ENCODE results near the gene EPHA5. TPM values are rescaled to one million over a fixed set of nuclear protein-coding genes. Genes with fewer than 3 reads are reported as not detected.

The EPHA5 gene
- total RNA-seq, 1 experiment from 2014 or later: 0.04 TPM

DNA sequence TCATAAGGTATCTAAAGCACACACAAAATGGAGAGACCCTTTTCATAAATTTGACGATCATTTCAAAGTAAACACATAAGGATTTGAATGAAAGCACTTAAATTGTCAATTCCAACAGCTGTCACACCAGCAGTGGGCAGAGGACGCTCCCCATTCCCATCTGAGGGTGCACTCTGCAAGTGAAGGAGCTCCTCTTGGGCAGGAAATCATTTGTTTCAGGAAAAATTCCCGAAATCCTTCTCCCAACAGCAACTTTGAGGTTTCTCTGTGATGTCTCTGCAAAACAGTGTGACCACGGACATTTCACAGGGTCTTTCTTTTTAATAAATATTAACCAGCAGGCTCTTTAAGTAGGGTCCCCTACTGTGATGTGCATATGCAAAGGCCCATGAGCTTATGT is 111.0 kb downstream of the EPHA5 start:
- Mint-ChIP-seq H3K27ac (peak overlapping the region; percentile 70), H3K4me1 (peaks cover 7% of the 10 kb centered on the region), H3K4me3 (peak overlapping the region; percentile 25), H3K27me3 (ENCODE audit: low read depth) (no peaks in the 10 kb centered on the region), H3K9me3 (no peaks in the 10 kb centered on the region), H3K36me3 (no peaks in the 10 kb centered on the region)
- TF ChIP-seq, protein P1, sequence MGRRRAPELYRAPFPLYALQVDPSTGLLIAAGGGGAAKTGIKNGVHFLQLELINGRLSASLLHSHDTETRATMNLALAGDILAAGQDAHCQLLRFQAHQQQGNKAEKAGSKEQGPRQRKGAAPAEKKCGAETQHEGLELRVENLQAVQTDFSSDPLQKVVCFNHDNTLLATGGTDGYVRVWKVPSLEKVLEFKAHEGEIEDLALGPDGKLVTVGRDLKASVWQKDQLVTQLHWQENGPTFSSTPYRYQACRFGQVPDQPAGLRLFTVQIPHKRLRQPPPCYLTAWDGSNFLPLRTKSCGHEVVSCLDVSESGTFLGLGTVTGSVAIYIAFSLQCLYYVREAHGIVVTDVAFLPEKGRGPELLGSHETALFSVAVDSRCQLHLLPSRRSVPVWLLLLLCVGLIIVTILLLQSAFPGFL (CRISPR knock-in tag; IDR thresholded peaks at IDR 0.05; ENCODE audit: borderline replicate concordance): no peak
- TF ChIP-seq, protein P2, sequence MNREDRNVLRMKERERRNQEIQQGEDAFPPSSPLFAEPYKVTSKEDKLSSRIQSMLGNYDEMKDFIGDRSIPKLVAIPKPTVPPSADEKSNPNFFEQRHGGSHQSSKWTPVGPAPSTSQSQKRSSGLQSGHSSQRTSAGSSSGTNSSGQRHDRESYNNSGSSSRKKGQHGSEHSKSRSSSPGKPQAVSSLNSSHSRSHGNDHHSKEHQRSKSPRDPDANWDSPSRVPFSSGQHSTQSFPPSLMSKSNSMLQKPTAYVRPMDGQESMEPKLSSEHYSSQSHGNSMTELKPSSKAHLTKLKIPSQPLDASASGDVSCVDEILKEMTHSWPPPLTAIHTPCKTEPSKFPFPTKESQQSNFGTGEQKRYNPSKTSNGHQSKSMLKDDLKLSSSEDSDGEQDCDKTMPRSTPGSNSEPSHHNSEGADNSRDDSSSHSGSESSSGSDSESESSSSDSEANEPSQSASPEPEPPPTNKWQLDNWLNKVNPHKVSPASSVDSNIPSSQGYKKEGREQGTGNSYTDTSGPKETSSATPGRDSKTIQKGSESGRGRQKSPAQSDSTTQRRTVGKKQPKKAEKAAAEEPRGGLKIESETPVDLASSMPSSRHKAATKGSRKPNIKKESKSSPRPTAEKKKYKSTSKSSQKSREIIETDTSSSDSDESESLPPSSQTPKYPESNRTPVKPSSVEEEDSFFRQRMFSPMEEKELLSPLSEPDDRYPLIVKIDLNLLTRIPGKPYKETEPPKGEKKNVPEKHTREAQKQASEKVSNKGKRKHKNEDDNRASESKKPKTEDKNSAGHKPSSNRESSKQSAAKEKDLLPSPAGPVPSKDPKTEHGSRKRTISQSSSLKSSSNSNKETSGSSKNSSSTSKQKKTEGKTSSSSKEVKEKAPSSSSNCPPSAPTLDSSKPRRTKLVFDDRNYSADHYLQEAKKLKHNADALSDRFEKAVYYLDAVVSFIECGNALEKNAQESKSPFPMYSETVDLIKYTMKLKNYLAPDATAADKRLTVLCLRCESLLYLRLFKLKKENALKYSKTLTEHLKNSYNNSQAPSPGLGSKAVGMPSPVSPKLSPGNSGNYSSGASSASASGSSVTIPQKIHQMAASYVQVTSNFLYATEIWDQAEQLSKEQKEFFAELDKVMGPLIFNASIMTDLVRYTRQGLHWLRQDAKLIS (CRISPR knock-in tag; IDR thresholded peaks at IDR 0.05; ENCODE audit: borderline replicate concordance): no peak
- TF ChIP-seq, protein P3, sequence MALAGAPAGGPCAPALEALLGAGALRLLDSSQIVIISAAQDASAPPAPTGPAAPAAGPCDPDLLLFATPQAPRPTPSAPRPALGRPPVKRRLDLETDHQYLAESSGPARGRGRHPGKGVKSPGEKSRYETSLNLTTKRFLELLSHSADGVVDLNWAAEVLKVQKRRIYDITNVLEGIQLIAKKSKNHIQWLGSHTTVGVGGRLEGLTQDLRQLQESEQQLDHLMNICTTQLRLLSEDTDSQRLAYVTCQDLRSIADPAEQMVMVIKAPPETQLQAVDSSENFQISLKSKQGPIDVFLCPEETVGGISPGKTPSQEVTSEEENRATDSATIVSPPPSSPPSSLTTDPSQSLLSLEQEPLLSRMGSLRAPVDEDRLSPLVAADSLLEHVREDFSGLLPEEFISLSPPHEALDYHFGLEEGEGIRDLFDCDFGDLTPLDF (CRISPR knock-in tag; IDR thresholded peaks at IDR 0.05): no peak
- TF ChIP-seq, protein P4, sequence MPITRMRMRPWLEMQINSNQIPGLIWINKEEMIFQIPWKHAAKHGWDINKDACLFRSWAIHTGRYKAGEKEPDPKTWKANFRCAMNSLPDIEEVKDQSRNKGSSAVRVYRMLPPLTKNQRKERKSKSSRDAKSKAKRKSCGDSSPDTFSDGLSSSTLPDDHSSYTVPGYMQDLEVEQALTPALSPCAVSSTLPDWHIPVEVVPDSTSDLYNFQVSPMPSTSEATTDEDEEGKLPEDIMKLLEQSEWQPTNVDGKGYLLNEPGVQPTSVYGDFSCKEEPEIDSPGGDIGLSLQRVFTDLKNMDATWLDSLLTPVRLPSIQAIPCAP (CRISPR knock-in tag; IDR thresholded peaks at IDR 0.05): no peak
- TF ChIP-seq RORB (CRISPR knock-in tag; IDR thresholded peaks at IDR 0.05): no peak
- TF ChIP-seq, protein P5, sequence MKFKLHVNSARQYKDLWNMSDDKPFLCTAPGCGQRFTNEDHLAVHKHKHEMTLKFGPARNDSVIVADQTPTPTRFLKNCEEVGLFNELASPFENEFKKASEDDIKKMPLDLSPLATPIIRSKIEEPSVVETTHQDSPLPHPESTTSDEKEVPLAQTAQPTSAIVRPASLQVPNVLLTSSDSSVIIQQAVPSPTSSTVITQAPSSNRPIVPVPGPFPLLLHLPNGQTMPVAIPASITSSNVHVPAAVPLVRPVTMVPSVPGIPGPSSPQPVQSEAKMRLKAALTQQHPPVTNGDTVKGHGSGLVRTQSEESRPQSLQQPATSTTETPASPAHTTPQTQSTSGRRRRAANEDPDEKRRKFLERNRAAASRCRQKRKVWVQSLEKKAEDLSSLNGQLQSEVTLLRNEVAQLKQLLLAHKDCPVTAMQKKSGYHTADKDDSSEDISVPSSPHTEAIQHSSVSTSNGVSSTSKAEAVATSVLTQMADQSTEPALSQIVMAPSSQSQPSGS (CRISPR knock-in tag; IDR thresholded peaks at IDR 0.05; ENCODE audit: borderline replicate concordance, low read depth): no peak
- TF ChIP-seq TEAD1 (CRISPR knock-in tag; IDR thresholded peaks at IDR 0.05): no peak
- no peak for TF ChIP-seq HMGA2 (CRISPR knock-in tag; IDR thresholded peaks at IDR 0.05)
- TF ChIP-seq, protein P6, sequence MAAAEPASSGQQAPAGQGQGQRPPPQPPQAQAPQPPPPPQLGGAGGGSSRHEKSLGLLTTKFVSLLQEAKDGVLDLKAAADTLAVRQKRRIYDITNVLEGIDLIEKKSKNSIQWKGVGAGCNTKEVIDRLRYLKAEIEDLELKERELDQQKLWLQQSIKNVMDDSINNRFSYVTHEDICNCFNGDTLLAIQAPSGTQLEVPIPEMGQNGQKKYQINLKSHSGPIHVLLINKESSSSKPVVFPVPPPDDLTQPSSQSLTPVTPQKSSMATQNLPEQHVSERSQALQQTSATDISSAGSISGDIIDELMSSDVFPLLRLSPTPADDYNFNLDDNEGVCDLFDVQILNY (CRISPR knock-in tag; IDR thresholded peaks at IDR 0.05): no peak
- TF ChIP-seq, protein P7, sequence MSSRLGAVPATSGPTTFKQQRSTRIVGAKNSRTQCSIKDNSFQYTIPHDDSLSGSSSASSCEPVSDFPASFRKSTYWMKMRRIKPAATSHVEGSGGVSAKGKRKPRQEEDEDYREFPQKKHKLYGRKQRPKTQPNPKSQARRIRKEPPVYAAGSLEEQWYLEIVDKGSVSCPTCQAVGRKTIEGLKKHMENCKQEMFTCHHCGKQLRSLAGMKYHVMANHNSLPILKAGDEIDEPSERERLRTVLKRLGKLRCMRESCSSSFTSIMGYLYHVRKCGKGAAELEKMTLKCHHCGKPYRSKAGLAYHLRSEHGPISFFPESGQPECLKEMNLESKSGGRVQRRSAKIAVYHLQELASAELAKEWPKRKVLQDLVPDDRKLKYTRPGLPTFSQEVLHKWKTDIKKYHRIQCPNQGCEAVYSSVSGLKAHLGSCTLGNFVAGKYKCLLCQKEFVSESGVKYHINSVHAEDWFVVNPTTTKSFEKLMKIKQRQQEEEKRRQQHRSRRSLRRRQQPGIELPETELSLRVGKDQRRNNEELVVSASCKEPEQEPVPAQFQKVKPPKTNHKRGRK (CRISPR knock-in tag; IDR thresholded peaks at IDR 0.05; ENCODE audit: borderline replicate concordance): no peak
- TF ChIP-seq, protein P8, sequence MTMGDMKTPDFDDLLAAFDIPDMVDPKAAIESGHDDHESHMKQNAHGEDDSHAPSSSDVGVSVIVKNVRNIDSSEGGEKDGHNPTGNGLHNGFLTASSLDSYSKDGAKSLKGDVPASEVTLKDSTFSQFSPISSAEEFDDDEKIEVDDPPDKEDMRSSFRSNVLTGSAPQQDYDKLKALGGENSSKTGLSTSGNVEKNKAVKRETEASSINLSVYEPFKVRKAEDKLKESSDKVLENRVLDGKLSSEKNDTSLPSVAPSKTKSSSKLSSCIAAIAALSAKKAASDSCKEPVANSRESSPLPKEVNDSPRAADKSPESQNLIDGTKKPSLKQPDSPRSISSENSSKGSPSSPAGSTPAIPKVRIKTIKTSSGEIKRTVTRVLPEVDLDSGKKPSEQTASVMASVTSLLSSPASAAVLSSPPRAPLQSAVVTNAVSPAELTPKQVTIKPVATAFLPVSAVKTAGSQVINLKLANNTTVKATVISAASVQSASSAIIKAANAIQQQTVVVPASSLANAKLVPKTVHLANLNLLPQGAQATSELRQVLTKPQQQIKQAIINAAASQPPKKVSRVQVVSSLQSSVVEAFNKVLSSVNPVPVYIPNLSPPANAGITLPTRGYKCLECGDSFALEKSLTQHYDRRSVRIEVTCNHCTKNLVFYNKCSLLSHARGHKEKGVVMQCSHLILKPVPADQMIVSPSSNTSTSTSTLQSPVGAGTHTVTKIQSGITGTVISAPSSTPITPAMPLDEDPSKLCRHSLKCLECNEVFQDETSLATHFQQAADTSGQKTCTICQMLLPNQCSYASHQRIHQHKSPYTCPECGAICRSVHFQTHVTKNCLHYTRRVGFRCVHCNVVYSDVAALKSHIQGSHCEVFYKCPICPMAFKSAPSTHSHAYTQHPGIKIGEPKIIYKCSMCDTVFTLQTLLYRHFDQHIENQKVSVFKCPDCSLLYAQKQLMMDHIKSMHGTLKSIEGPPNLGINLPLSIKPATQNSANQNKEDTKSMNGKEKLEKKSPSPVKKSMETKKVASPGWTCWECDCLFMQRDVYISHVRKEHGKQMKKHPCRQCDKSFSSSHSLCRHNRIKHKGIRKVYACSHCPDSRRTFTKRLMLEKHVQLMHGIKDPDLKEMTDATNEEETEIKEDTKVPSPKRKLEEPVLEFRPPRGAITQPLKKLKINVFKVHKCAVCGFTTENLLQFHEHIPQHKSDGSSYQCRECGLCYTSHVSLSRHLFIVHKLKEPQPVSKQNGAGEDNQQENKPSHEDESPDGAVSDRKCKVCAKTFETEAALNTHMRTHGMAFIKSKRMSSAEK (CRISPR knock-in tag; IDR thresholded peaks at IDR 0.05; ENCODE audit: borderline replicate concordance): no peak
- TF ChIP-seq SMAD4 (CRISPR knock-in tag; IDR thresholded peaks at IDR 0.05): no peak
- CTCF ChIA-PET: interaction anchor here (0.6 to 1.1 kb wide), 2 partner anchors 32 to 941 kb away, joined by 3 read pairs; no protein-coding TSS in a partner anchor
- ATAC-seq (peak; percentile 64), DNase-seq (ENCODE audit: low spot score) (peak; percentile 13)
- POLR2A ChIA-PET: no interaction called here

All from WTC11 (cell line).